ENCODE results near the gene PSEN1.

Gene PSEN1

GRCh38 chr14:73242357-73242901 is 106.1 kb downstream of the PSEN1 start:
- no peak for DNase-seq

- DNase-seq: no peak
Measured at GRCh38 chr14:73243341-73243740, 107.0 kb downstream of the PSEN1 start.

GRCh38 chr14:73243748-73244147 is 107.4 kb downstream of the PSEN1 start:
- no peak for DNase-seq

- no peak for DNase-seq
Measured at GRCh38 chr14:73244541-73245290, 108.4 kb downstream of the PSEN1 start.

DNA sequence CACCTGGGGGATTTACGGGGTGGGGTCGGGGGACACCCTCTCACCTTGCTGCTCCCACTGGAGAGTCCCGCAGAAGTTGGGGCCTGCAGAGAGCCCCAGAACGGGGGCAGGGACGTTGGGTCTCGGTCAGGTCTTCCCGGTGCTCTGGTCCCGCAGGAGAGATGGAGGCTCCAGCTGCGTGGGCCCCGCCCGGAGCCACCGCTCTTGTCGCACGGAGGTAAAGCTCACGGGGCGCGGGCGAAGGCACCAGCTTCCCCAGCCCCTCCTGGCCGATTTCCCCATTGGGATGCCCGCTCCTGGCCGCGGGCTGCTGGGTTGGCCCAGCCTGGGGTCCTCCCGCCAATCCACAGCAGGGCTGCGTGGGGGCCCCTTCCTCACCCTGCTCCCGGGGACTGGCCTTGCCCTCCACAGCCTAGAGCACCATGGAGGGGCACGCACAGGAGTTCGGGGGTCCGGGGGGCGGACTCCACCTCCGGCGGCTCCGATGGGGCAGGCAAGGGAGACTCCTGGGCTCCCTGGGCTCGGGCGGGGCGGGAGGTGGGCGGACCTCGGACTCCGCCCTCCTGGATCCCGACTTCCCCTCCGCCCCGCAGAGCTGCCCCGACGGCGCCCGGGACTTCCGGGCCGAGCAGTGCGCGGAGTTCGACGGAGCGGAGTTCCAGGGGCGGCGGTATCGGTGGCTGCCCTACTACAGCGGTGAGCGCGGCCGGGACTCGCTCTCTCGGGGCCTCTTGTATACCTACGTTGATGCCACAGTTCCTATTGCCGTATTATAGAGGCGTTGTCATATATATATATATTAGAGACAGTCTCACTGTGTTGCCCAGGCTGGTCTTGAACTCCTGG is 109.4 kb downstream of the PSEN1 start:
- DNase-seq: peak in 4 of 6 experiments; percentile 10 to 20 (median 12)

GRCh38 chr14:73246387-73247150 is 110.3 kb downstream of the PSEN1 start:
- no peak for DNase-seq

DNA sequence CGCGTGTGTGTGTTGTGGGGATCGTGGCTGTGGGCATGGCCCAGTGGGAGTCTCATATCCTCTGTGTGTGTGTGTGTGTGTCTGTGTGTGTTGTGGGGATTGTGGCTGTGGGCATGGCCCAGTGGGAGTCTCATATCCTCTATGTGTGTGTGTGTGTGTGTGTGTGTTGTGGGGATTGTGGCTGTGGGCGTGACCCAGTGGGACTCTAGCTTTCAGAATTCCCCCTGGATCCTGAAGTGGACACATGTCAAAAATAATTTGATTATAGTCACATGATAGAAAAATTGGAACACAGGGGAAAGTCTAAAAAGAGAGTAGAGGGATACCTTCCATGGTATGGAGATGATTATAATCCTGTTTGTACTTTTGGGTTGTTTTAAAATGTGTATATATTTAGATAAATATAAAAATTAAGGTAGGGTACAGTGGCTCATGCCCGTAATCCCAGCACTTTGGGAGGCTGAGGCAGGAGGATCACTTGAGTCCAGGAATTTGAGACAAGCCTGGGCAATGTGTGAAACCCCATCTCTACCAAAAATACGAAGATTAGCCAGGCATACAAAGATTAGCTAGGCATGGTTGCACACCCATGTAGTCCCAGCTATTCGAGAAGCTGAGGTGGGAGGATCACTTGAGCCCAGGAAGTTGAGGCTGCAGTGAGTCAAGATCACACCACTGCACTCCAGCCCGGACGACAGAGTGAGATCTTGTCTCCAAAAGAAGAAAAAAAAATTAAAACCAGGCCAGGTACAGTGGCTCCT is 112.0 kb downstream of the PSEN1 start:
- no peak for DNase-seq

GRCh38 chr14:73249108-73249507 is 112.8 kb downstream of the PSEN1 start:
- no peak for DNase-seq

DNA sequence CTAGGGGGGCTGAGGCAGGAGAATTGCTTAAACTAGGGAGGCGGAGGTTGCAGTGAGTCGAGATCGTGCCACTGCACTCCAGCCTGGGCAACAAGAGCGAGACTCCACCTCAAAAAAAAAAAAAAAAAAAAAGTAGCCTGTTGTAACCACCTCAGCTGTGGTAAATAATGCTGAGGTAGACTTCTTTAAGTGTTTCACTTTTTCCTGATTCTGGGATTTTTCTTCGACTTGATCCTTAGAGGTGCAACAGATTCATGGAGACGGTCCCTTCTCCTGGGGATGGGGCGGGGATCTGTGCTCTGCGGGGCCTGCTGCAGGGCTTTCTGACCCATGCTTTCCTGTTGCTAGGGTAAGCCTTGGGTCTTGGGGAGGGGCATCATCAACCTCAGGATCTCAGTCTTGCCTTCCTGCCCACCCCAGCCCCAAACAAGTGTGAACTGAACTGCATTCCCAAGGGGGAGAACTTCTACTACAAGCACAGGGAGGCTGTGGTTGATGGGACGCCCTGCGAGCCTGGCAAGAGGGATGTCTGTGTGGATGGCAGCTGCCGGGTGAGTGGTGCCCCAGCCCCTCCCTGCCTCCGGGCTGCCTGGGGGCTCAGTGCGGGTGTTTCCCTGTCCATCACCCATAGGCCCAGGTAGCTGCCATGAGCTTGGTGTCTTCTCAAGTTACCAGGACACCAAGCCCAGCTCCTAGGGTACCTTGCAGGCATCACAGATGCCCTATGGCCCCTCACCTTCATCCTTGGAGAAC is 113.4 kb downstream of the PSEN1 start:
- no peak for DNase-seq

DNA sequence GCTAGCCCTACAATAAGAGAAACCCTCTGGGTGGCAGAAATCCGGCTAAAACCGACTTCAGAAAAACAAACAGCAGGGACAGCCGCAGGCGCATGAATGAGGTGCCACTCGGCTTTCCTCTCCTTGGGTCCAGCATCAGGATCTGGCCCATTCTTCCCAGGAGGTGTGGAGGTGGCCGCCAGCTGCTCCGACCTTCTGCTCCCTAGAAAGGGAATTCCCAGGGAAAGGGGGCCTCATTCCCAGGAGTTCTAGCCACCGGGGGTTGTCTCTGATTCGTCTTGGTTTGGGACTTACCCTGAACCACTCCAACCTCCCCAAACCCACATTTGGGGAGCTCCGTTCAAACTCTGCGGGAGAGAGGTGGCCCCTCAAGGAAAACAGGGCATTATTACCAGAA is 114.0 kb downstream of the PSEN1 start:
- DNase-seq: no peak

DNA sequence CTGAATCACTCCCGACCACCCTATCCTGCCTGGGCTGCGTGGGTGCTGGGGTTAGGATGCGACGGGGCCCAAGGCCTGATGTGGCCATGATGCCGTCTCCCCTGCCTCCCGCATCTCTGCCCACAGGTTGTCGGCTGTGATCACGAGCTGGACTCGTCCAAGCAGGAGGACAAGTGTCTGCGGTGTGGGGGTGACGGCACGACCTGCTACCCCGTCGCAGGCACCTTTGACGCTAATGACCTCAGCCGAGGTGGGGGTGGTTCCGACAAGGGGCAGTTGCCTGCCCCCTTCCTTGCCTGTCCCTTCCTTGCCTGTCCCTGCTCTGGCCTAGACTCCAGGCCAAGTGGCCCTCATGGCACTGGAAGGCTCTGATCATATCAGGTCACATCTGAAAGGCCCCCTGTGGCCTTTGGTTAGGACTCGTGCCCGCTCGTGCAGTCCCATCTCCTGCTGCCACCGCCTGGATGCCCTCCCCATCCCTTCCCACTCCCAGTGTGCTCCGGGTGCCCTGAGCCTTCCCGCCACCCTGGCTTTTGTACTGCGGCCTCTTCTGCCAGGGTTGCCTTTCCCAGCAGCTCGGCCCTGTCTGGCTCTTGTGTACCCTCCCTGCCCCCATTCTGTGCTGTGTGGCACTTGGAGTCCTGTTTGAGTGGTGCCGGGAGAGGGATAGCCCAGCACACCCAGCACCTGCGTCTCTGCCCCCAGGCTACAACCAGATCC is 114.6 kb downstream of the PSEN1 start:
- no peak for DNase-seq

- DNase-seq: no peak
Measured at GRCh38 chr14:73251516-73252215, 115.4 kb downstream of the PSEN1 start.

- DNase-seq: no peak
Measured at GRCh38 chr14:73252491-73253322, 116.4 kb downstream of the PSEN1 start.

GRCh38 chr14:73253323-73253610 is 117.0 kb downstream of the PSEN1 start:
- DNase-seq: no peak

GRCh38 chr14:73253721-73254120 is 117.4 kb downstream of the PSEN1 start:
- no peak for DNase-seq

GRCh38 chr14:73254247-73255004 is 118.1 kb downstream of the PSEN1 start:
- no peak for DNase-seq

DNA sequence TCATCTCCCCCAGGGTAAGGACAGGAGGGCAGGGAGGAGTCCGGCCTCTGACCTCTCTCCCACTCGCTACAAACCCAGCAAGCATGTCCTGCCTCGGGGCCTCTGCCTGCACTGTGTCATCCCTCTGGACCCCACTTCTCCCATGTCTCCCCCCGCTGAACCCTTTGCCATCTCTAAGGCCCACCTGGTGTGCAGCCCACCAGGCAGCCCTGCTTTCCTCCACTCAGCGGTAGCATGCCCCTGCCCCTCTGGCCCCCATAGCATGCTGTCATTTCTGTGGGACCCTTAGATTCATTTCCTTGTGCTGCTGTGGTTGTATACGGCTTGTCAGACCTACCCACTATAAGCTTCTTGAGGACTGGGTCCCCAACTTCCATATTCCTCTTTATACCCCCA is 118.7 kb downstream of the PSEN1 start:
- no peak for DNase-seq

DNA sequence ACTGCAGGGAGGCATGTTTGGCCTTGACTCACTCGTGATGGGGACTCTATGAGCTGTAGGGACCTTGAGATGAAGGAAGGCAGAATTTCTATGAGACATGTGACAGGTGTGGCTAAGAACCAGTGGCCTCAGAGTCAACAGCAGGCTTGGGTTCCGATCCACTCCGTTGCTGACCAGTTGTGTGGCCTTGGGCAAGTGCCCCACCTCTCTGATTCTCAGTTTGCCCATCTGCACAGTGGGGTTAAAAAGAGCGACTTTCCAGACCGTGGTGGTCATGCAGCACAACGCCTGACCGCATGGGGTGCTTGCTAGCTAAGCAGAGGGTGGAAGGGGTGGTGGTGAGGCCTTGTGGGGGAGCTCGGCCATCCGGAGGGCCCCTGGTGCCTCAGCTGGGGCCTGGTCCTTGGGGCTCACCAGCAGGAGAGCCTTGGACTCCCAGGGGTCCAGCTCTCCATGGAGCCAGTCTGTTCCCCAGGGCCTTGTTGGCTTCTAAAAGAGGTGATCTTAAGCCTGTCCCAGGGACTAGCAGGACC is 119.5 kb downstream of the PSEN1 start:
- no peak for DNase-seq
